ENCODE results near the gene ACCS.

The ACCS gene

GRCh38 chr11:44066732-44067141, 667 bp downstream of the ACCS start:
- no peak overlapping the region for H3K9ac ChIP-seq
- no peak overlapping the region for H3K4me2 ChIP-seq
- H3K79me2 ChIP-seq (ENCODE audit: insufficient read depth, low read depth): no peaks in the 10 kb centered on the region
- no peaks in the 10 kb centered on the region for H3K36me3 ChIP-seq (ENCODE audit: insufficient read depth)
- no peaks in the 10 kb centered on the region for H4K20me1 ChIP-seq (ENCODE audit: insufficient read depth)
- no peak overlapping the region for H3K4me3 ChIP-seq (IDR thresholded peaks at IDR 0.05; ENCODE audit: insufficient read depth, low read depth, low read length)
- H3K27ac ChIP-seq: no peak overlapping the region
- no peak overlapping the region for H2AFZ ChIP-seq (ENCODE audit: low read depth)
- no peaks in the 10 kb centered on the region for H3K27me3 ChIP-seq (ENCODE audit: insufficient read depth, low read depth)
- no peak for TF ChIP-seq CTCF (conservative IDR thresholded peaks at IDR 0.05; ENCODE audit: low read depth, low read length)
- no peaks in the 10 kb centered on the region for H3K4me1 ChIP-seq (ENCODE audit: low read depth, poor library complexity, severe bottlenecking)

GRCh38 chr11:44067266-44067665, 1.2 kb downstream of the ACCS start:
- H3K27me3 ChIP-seq (ENCODE audit: insufficient read depth, low read depth): no peaks in the 10 kb centered on the region
- no peak overlapping the region for H2AFZ ChIP-seq (ENCODE audit: low read depth)
- no peaks in the 10 kb centered on the region for H3K36me3 ChIP-seq (ENCODE audit: insufficient read depth)
- H3K79me2 ChIP-seq (ENCODE audit: insufficient read depth, low read depth): no peaks in the 10 kb centered on the region
- H3K9ac ChIP-seq: no peak overlapping the region
- H3K27ac ChIP-seq: no peak overlapping the region
- no peak overlapping the region for H3K4me3 ChIP-seq (IDR thresholded peaks at IDR 0.05; ENCODE audit: insufficient read depth, low read depth, low read length)
- no peak for TF ChIP-seq CTCF (conservative IDR thresholded peaks at IDR 0.05; ENCODE audit: low read depth, low read length)
- no peak overlapping the region for H3K4me2 ChIP-seq
- H3K4me1 ChIP-seq (ENCODE audit: low read depth, poor library complexity, severe bottlenecking): no peaks in the 10 kb centered on the region
- no peaks in the 10 kb centered on the region for H4K20me1 ChIP-seq (ENCODE audit: insufficient read depth)

GRCh38 chr11:44068180-44068579, 2.1 kb downstream of the ACCS start:
- H3K36me3 ChIP-seq (ENCODE audit: insufficient read depth): no peaks in the 10 kb centered on the region
- H3K4me1 ChIP-seq (ENCODE audit: low read depth, poor library complexity, severe bottlenecking): no peaks in the 10 kb centered on the region
- no peak overlapping the region for H3K4me3 ChIP-seq (IDR thresholded peaks at IDR 0.05; ENCODE audit: insufficient read depth, low read depth, low read length)
- no peak overlapping the region for H3K4me2 ChIP-seq
- no peaks in the 10 kb centered on the region for H4K20me1 ChIP-seq (ENCODE audit: insufficient read depth)
- no peak overlapping the region for H3K9ac ChIP-seq
- H3K27ac ChIP-seq: no peak overlapping the region
- no peaks in the 10 kb centered on the region for H3K27me3 ChIP-seq (ENCODE audit: insufficient read depth, low read depth)
- TF ChIP-seq CTCF (conservative IDR thresholded peaks at IDR 0.05; ENCODE audit: low read depth, low read length): no peak
- H3K79me2 ChIP-seq (ENCODE audit: insufficient read depth, low read depth): no peaks in the 10 kb centered on the region
- no peak overlapping the region for H2AFZ ChIP-seq (ENCODE audit: low read depth)

- Histone ChIP-seq H3K4me3 (IDR thresholded peaks at IDR 0.05; ENCODE audit: insufficient read depth, low read depth, low read length) (no peak overlapping the region), H3K79me2 (ENCODE audit: insufficient read depth, low read depth) (no peaks in the 10 kb centered on the region), H3K36me3 (ENCODE audit: insufficient read depth) (no peaks in the 10 kb centered on the region), H3K27me3 (ENCODE audit: insufficient read depth, low read depth) (no peaks in the 10 kb centered on the region), H2AFZ (ENCODE audit: low read depth) (no peak overlapping the region), H3K9ac (no peak overlapping the region), H3K4me1 (ENCODE audit: low read depth, poor library complexity, severe bottlenecking) (no peaks in the 10 kb centered on the region), H3K4me2 (no peak overlapping the region), H4K20me1 (ENCODE audit: insufficient read depth) (no peaks in the 10 kb centered on the region), H3K27ac (no peak overlapping the region)
- no peak for TF ChIP-seq CTCF (conservative IDR thresholded peaks at IDR 0.05; ENCODE audit: low read depth, low read length)
Measured at GRCh38 chr11:44071157-44071556, 5.1 kb downstream of the ACCS start.

All from KMS-11 (cell line).